NCI-H1105 (cell line): ENCODE measurements around the gene ORAI2.
"Not testable (repeated sequence)": the region's sequence is repeated elsewhere in the genome, so short reads cannot be mapped to it uniquely, and the experiment has no call there.

Experiments
- DNase-seq: peaks from one replicate; lab custom pipeline; 2025; lab: John Stamatoyannopoulos, UW

The ORAI2 gene

DNA sequence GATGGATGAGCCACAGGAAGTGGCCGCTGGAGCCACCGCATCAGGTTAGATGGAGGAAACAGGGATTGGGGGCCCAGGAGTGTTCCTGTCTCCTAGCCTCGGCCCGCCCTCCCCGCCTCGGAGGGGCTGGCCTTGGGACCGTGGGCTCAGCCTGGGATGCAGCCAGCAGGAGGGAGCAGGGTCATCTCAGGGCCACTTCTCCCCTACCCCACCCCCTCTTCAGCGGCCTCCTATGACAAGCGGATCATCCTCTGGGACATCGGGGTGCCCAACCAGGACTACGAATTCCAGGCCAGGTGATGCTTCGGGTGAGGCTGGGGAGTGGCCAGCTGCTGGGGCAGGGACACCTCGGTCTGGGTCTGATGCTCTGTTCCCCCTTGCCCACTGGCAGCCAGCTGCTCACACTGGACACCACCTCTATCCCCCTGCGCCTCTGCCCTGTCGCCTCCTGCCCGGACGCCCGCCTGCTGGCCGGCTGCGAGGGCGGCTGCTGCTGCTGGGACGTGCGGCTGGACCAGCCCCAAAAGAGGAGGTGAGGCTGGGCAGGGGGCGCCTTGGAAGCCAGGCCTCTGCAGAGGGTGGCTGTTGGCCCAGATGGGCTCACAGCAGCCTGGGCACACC, 36.1 kb downstream of the ORAI2 start:
- no peak for DNase-seq

- no peak for DNase-seq
Observed at GRCh38 chr7:102469972-102470825, 36.8 kb downstream of the ORAI2 start.

DNA sequence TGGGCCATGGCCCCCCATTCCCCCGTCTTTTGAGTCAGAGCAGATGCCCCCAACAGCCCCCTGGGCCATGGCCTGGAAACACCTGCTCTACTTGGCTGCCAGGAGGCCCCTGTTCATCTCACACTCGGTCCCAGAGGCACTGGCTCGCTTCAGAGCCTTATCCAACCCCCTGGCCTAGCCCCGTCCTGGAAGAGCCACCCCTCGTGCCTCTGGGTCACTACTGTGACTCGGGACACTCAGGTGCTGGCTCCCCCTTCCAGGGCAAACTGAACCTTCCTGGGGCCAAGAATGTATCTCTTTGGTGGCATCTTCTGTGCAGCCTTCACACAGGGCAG, 38.4 kb downstream of the ORAI2 start:
- DNase-seq, result no peak

GRCh38 chr7:102472126-102473041, 39.0 kb downstream of the ORAI2 start:
- no peak for DNase-seq

DNA sequence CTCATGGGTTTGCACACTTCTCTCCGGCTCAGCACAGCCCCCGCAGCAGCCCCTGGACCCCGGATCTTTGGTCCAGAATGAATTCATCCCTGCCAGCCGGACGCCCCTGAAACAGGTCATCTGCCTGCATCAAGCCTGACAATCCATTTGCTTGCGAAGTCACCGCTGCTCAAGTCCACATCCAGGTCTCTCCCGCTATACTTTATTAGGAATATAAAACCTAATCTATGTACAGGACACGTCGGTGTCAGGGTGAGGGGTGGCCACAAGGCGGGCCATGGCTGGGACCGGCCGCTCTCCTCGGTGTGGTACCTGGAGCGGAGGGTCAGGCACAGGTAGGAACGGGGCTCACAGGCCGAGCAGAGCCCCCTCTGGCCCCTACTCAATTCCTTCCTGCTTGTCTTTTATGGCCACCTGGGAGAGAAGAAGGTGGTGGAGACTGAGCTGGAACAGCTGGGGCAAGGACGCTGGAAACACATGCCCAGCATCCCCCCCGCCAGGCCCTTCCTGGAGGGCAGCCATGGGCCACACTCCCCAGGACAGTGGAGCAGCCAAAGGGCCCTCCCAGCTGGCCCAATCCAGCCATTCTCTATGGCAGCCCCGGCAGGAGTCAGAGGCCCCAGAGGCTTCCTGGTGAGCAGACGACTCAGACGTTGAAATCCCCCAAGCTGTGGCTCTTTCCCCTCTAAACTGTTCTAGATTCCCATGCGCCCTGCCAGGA, 40.1 kb downstream of the ORAI2 start:
- no peak for DNase-seq

DNA sequence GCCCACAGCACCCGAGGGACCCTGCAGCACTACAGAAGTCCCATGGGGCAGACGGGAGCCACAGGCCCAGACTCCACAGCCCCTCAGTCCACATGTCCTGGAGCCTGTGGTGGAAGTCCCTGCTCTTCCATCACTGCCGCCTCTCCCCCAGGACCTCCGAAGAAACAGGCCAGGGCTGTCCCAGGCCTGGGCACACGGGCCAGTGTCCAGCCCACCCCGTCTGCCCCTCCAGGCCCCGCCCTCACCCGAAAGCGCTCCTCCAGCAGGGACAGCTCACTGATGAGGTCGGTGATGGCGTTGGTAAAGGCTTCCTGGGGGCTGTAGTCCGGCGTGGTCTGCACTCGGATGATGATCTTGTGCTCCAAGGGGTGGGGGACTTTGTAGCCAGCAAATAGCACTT, 40.7 kb downstream of the ORAI2 start:
- DNase-seq, result not testable (repeated sequence)

DNA sequence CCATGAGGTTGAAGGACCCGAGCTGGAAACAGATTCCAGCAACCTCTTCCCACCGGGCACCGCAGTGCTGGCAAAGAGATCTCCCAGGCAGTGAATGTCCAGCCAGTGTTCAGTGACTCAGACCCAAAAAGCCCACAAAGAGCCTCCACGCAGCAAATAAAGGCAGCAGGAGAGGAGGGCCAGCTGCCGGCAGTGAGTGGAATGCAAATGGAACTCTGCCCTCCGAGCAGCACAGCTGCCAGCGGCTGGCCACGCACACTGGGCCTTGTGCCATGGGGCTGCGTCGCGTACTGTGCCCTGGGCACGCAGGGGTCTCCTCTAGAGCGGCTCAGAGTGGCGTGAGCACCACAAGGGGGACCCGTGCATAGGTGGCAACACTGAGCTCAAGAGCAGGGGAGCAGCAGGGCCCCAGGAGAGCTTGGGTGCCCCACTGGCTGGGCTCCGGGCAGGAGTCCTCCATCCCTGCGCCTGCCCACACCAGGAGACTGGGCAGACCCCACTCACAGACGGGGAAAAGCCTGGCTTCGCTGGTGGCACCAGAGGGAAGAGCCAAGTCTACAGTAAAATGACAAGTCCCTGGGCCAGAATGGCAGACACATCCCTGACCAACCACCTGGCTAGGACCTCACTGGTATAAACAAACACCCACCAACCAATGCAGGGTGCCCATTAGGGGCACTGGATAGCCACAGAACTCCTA, 41.5 kb downstream of the ORAI2 start:
- DNase-seq, result not testable (repeated sequence)

DNA sequence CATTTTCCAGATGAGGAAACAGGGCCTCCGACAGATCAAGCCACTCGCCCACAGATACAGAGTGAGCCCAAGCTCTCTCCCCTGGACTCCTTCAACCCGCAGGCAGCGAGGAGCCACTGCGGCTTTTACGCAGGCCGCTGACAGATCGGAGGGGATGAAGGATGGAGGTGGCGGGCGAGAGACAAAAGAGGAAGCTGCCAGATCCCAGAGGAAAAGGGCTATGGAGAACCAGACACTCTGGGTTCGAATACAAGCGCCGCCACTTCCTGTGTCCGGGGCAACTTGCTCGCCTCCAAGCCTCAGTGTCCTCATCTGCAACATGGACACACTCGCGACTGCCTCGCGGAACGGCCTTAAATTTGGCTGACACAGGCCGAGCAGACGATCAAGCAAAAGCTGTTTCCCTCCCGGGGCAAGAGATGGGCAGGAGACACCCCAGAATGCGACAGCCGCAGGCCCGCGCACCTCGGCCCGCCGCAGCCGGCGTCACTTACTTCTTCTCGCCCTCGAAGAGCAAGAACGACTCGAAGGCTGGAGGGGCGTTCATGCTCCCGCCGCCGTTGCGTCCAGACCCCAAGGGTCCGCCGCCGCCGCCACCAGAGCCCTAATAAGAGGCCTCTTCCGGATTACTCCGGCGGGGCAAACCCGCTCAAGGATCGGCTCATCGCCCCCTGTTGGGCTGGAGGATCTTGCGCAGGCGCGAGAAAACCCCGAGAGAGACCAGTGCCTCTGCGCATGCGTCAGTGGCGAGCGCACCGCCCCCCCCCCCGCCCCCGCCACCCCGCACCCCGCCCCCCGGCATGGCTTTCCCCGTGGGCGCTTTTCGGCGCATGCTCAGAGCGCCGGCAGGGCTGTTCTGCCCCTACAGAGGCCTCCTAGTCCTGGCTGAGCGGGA, 45.2 kb downstream of the ORAI2 start, which contains the start of gene POLR2J:
TSS of gene POLR2J (minus strand) at position 609 of the 895 bp plus-strand sequence. CDS start at position 547, 62 bp downstream.
- not testable (repeated sequence) for DNase-seq

DNA sequence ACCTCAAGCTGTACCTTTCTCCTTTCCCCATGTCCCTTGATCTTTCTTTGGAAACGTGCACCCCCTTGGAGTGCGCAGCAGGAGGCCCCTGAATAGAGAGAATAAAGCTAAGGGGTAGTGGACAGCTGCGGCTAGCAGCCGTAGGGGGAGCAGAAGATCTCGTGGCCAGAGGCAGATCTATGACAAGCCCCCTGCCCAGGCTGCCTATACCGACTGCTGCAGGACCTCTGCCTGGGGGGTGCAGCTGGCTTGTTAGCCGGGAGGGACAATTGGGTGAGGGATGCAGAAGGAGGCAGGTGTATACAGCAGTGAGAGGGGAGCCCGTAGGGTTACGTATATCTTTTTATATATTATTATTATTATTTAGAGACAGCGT, 45.8 kb downstream of the ORAI2 start:
- DNase-seq, result not testable (repeated sequence)

GRCh38 chr7:102479982-102480637, 46.7 kb downstream of the ORAI2 start:
- DNase-seq, result not testable (repeated sequence)

DNA sequence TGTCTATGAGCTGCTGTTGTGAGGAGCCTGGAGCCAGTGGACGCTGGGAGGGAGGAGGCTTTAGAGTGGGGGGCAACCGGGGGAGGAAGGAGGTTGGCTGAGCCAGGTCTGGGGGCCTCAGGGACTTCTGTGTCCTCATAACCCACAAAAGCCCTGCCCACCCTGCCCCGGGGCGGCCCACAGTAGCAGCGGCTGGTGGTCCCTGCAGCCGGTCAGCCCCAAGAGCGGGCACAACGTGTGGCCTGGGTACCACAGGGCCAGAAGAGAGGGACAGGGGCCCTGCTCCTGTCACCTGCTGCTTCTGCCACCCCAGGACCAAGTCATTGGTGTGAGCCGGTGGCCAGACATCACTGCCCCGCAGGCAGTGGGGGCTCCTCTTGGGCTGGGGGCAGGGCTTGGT, 48.6 kb downstream of the ORAI2 start:
- not testable (repeated sequence) for DNase-seq

- not testable (repeated sequence) for DNase-seq
Observed at GRCh38 chr7:102484317-102484716, 50.9 kb downstream of the ORAI2 start.

DNA sequence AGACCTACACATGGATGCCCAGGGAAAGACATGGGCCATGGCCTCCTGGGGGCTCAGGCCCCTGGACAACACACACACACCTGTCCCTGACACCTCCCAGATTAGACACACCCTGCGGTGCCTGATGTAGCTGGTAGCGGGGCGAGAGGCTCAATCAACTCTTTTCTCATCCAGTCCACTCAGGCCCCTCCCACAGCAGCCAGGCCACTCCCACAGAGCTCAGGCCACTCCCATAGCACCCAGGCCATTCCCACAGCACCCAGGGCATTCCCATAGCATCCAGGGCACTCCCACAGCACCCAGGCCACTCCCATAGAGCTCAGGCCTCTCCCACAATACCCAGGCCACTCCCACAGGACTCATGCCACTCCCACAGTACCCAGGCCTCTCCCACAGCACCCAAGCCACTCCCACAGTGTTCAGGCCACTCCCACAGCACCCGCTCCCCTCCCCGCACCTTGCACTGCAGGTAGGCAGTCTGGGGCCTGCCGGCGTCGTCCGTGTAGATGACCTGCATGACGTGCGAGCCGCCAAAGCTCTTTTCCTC, 57.2 kb downstream of the ORAI2 start:
- DNase-seq, result not testable (repeated sequence)

GRCh38 chr7:102493220-102493935, 60.0 kb downstream of the ORAI2 start:
- DNase-seq, result not testable (repeated sequence)

GRCh38 chr7:102494026-102494425, 60.7 kb downstream of the ORAI2 start:
- DNase-seq, result not testable (repeated sequence)

DNA sequence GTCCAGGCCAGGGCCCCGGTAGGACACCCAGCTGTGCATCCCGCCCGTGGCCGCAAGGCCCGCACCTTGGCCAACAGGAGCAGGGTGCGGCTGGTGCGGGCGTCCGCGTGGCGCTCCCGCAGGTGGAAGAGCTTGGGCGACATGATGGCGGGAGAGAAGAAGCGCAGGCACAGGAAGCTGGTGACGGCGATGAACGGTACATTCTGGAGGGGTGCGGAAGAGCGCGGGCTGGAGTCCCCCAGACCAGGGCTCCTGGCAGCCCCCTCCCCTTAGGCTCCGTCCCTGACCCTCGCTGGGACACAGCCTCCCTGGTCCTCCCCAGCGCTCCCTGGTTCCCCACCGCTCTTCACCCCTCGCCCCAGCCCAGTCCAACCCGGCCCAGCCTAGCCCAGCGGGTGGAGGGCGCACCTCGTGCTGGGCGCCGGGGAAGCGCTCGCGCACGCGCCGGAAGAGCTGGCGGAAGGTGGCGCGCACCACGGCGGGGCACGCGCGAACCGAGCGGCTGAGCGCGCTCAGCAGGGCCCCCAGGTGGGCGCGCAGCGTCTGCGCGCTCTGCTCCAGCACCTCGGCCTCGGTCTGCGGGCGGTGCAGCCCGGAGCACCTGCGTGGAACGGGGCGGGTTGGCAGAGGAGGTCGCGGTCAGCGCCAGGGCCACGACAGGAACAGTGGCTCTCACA, 61.2 kb downstream of the ORAI2 start:
- not testable (repeated sequence) for DNase-seq

DNA sequence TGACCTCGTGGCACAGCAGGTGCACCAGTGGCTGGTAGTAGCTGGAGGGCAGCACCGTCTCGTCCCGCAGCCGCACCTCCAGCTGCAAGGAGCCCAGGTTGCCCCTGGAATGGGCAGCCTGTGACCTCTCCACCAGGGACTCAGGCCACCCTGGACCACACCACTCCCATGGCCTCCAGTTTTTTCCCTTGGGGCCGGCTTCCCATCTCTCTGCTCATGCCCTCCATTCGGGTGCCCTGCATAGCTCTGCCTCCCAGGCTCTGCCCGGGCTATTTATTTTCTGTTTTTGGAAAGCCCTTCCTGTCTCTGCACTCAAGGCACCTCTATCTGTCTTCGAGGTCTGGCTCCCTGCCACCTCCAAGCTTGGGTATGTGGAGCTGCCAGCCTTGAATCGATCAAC, 63.5 kb downstream of the ORAI2 start:
- DNase-seq, result not testable (repeated sequence)

GRCh38 chr7:102497308-102497707, 63.9 kb downstream of the ORAI2 start:
- DNase-seq, result not testable (repeated sequence)
